Activated CD4-positive, alpha-beta memory T cell treated with anti-CD3 and anti-CD28 coated beads, Interleukin-2, amount 10 ng/mL, durations not matched to agents 7 days and 5 days (primary cell): ENCODE data around the gene FMN1. TPM values are rescaled to one million over a fixed set of nuclear protein-coding genes. Genes with fewer than 3 reads are reported as not detected.

Experiments
- CTCF ChIA-PET: fragments of 350-600 bp; sonication (Branson Sonifier 250); formaldehyde crosslinking; loops from one replicate; lab custom pipeline; 2021; ENCODE audit warnings: antibody characterized with exemption, inconsistent platforms; lab: Charles Lee
- POLR2A ChIA-PET: fragments of 350-600 bp; sonication (Branson Sonifier 250); formaldehyde crosslinking; loops from one replicate; lab custom pipeline; 2021; ENCODE audit warnings: antibody characterized with exemption; lab: Charles Lee
- DNase-seq: peaks from one replicate; pipeline ENCODE4 v3.0.0-alpha.2; 2020
- H3K27ac Mint-ChIP-seq: one replicate; pipeline ENCODE4 v1.8.0; 2021; ENCODE audit warnings: mild to moderate bottlenecking, mixed read lengths
- H3K27me3 Mint-ChIP-seq: one replicate; pipeline ENCODE4 v1.8.0; 2021; ENCODE audit warnings: mixed read lengths
- H3K36me3 Mint-ChIP-seq: one replicate; pipeline ENCODE4 v1.8.0; 2021; ENCODE audit warnings: low read depth, mixed read lengths
- H3K4me1 Mint-ChIP-seq: one replicate; pipeline ENCODE4 v1.8.0; 2021; ENCODE audit warnings: mixed read lengths
- H3K4me3 Mint-ChIP-seq: one replicate; pipeline ENCODE4 v1.8.0; 2021; ENCODE audit warnings: mild to moderate bottlenecking, mixed read lengths
- H3K9me3 Mint-ChIP-seq: one replicate; pipeline ENCODE4 v1.8.0; 2021; ENCODE audit warnings: mixed read lengths
- total RNA-seq, 2 experiments: library from RNA; stranded (reverse); gene quantifications; one replicate each; pipeline ENCODE4 v1.2.3, GENCODE V29; 2021

Gene FMN1
- total RNA-seq, 2 experiments from 2014 or later = 0.03 to 0.15 TPM

GRCh38 chr15:32879980-32880379 lies 314.5 kb downstream of the FMN1 start:
- no peak overlapping the region for H3K27ac Mint-ChIP-seq
- DNase-seq = no peak
- H3K4me1 Mint-ChIP-seq = no peaks in the 10 kb centered on the region
- CTCF ChIA-PET = no interaction called here
- H3K36me3 Mint-ChIP-seq = no peaks in the 10 kb centered on the region
- no peak overlapping the region for H3K4me3 Mint-ChIP-seq
- POLR2A ChIA-PET = no interaction called here
- H3K27me3 Mint-ChIP-seq = peaks cover 6% of the 10 kb centered on the region
- no peaks in the 10 kb centered on the region for H3K9me3 Mint-ChIP-seq

- ChIA-PET CTCF (no interaction called here), POLR2A (no interaction called here)
- Mint-ChIP-seq H3K4me3 (no peak overlapping the region), H3K27me3 (peaks cover 6% of the 10 kb centered on the region), H3K9me3 (no peaks in the 10 kb centered on the region), H3K27ac (no peak overlapping the region), H3K4me1 (no peaks in the 10 kb centered on the region), H3K36me3 (no peaks in the 10 kb centered on the region)
- DNase-seq = no peak
Observed at GRCh38 chr15:32878869-32879805, 315.4 kb downstream of the FMN1 start.

- Mint-ChIP-seq H3K27ac (no peak overlapping the region), H3K4me1 (no peaks in the 10 kb centered on the region), H3K9me3 (no peaks in the 10 kb centered on the region), H3K27me3 (peaks cover 6% of the 10 kb centered on the region), H3K36me3 (no peaks in the 10 kb centered on the region), H3K4me3 (no peak overlapping the region)
- POLR2A ChIA-PET = no interaction called here
- CTCF ChIA-PET = no interaction called here
- no peak for DNase-seq
Observed at GRCh38 chr15:32878342-32878741, 316.2 kb downstream of the FMN1 start.

GRCh38 chr15:32877252-32878019 lies 317.1 kb downstream of the FMN1 start:
- Mint-ChIP-seq H3K27me3 (peaks cover 6% of the 10 kb centered on the region), H3K27ac (no peak overlapping the region), H3K4me3 (no peak overlapping the region), H3K36me3 (no peaks in the 10 kb centered on the region), H3K4me1 (no peaks in the 10 kb centered on the region), H3K9me3 (no peaks in the 10 kb centered on the region)
- ChIA-PET CTCF (no interaction called here), POLR2A (no interaction called here)
- no peak for DNase-seq

GRCh38 chr15:32873284-32874114 lies 321.0 kb downstream of the FMN1 start:
- Mint-ChIP-seq H3K27me3 (peaks cover 7% of the 10 kb centered on the region), H3K4me1 (no peaks in the 10 kb centered on the region), H3K4me3 (no peak overlapping the region), H3K27ac (no peak overlapping the region), H3K36me3 (no peaks in the 10 kb centered on the region), H3K9me3 (no peaks in the 10 kb centered on the region)
- POLR2A ChIA-PET = no interaction called here
- CTCF ChIA-PET = no interaction called here
- no peak for DNase-seq

- Mint-ChIP-seq H3K36me3 (no peaks in the 10 kb centered on the region), H3K27me3 (peaks cover 4% of the 10 kb centered on the region), H3K9me3 (no peaks in the 10 kb centered on the region), H3K4me1 (no peaks in the 10 kb centered on the region), H3K27ac (no peak overlapping the region), H3K4me3 (no peak overlapping the region)
- POLR2A ChIA-PET = no interaction called here
- CTCF ChIA-PET = no interaction called here
- no peak for DNase-seq
Observed at GRCh38 chr15:32872621-32873283, 321.8 kb downstream of the FMN1 start.

- POLR2A ChIA-PET = no interaction called here
- no peak for DNase-seq
- Mint-ChIP-seq H3K4me1 (no peaks in the 10 kb centered on the region), H3K4me3 (no peak overlapping the region), H3K36me3 (no peaks in the 10 kb centered on the region), H3K9me3 (no peaks in the 10 kb centered on the region), H3K27me3 (peaks cover 4% of the 10 kb centered on the region), H3K27ac (no peak overlapping the region)
- CTCF ChIA-PET = no interaction called here
Observed at GRCh38 chr15:32871883-32872282, 322.6 kb downstream of the FMN1 start.

GRCh38 chr15:32870240-32871033 lies 324.1 kb downstream of the FMN1 start:
- POLR2A ChIA-PET = no interaction called here
- CTCF ChIA-PET = no interaction called here
- DNase-seq = no peak
- H3K4me1 Mint-ChIP-seq = no peaks in the 10 kb centered on the region
- no peak overlapping the region for H3K27ac Mint-ChIP-seq
- no peak overlapping the region for H3K4me3 Mint-ChIP-seq
- H3K36me3 Mint-ChIP-seq = no peaks in the 10 kb centered on the region
- peaks cover 4% of the 10 kb centered on the region for H3K27me3 Mint-ChIP-seq
- H3K9me3 Mint-ChIP-seq = no peaks in the 10 kb centered on the region

- no peak for DNase-seq
- no peak overlapping the region for H3K4me3 Mint-ChIP-seq
- H3K27me3 Mint-ChIP-seq = peaks cover 4% of the 10 kb centered on the region
- no peaks in the 10 kb centered on the region for H3K36me3 Mint-ChIP-seq
- no peaks in the 10 kb centered on the region for H3K4me1 Mint-ChIP-seq
- no peak overlapping the region for H3K27ac Mint-ChIP-seq
- CTCF ChIA-PET = no interaction called here
- POLR2A ChIA-PET = no interaction called here
- no peaks in the 10 kb centered on the region for H3K9me3 Mint-ChIP-seq
Observed at GRCh38 chr15:32869776-32870175, 324.7 kb downstream of the FMN1 start.

- no peak overlapping the region for H3K27ac Mint-ChIP-seq
- H3K4me3 Mint-ChIP-seq = no peak overlapping the region
- H3K27me3 Mint-ChIP-seq = peaks cover 4% of the 10 kb centered on the region
- POLR2A ChIA-PET = no interaction called here
- DNase-seq = no peak
- CTCF ChIA-PET = no interaction called here
- H3K9me3 Mint-ChIP-seq = no peaks in the 10 kb centered on the region
- H3K36me3 Mint-ChIP-seq = no peaks in the 10 kb centered on the region
- no peaks in the 10 kb centered on the region for H3K4me1 Mint-ChIP-seq
Observed at GRCh38 chr15:32867313-32867626, 327.2 kb downstream of the FMN1 start.

GRCh38 chr15:32866454-32867312 lies 327.8 kb downstream of the FMN1 start:
- ChIA-PET CTCF (no interaction called here), POLR2A (no interaction called here)
- DNase-seq = no peak
- no peaks in the 10 kb centered on the region for H3K4me1 Mint-ChIP-seq
- H3K27ac Mint-ChIP-seq = no peak overlapping the region
- H3K36me3 Mint-ChIP-seq = no peaks in the 10 kb centered on the region
- no peaks in the 10 kb centered on the region for H3K9me3 Mint-ChIP-seq
- H3K4me3 Mint-ChIP-seq = no peak overlapping the region
- H3K27me3 Mint-ChIP-seq = peaks cover 4% of the 10 kb centered on the region
